Measurements from ENCODE around the gene ALKBH6. TPM values are rescaled to one million over a fixed set of nuclear protein-coding genes. Genes with fewer than 3 reads are reported as not detected.

Gene ALKBH6
- total RNA-seq, 1 experiment from 2014 or later = 47.7 TPM

Other genes with a start within 250 kb of the ALKBH6 start
- 1.5 and 2.2 TPM in 2 replicates for gene ARHGAP33, start 238.6 kb downstream of the ALKBH6 start, total RNA-seq (2014; rRNA removed; shearing (Covaris generic))
- gene PRODH2, start 201.4 kb downstream of the ALKBH6 start, total RNA-seq (2014; rRNA removed; shearing (Covaris generic)) = not detected in 2 replicates
- gene NPHS1, start 161.7 kb downstream of the ALKBH6 start, total RNA-seq (2014; rRNA removed; shearing (Covaris generic)) = not detected in 2 replicates
- gene KIRREL2, start 157.3 kb downstream of the ALKBH6 start, total RNA-seq (2014; rRNA removed; shearing (Covaris generic)) = 0.08 and 0.19 TPM in 2 replicates
- gene APLP1, start 145.6 kb downstream of the ALKBH6 start, total RNA-seq (2014; rRNA removed; shearing (Covaris generic)) = 28.7 and 45.8 TPM in 2 replicates
- gene NFKBID, start 113.7 kb downstream of the ALKBH6 start, total RNA-seq (2014; rRNA removed; shearing (Covaris generic)) = 1.4 and 1.8 TPM in 2 replicates
- gene HCST, start 111.7 kb downstream of the ALKBH6 start, total RNA-seq (2014; rRNA removed; shearing (Covaris generic)) = not detected in 2 replicates
- gene TYROBP, start 105.9 kb downstream of the ALKBH6 start, total RNA-seq (2014; rRNA removed; shearing (Covaris generic)) = not detected in 2 replicates
- 4.6 and 5.6 TPM in 2 replicates for gene LRFN3, start 77.8 kb downstream of the ALKBH6 start, total RNA-seq (2014; rRNA removed; shearing (Covaris generic))
- 40.4 and 61.9 TPM in 2 replicates for gene SDHAF1, start 19.0 kb downstream of the ALKBH6 start, total RNA-seq (2014; rRNA removed; shearing (Covaris generic))
- 0.60 and 0.94 TPM in 2 replicates for gene SYNE4, start 5.4 kb downstream of the ALKBH6 start, total RNA-seq (2014; rRNA removed; shearing (Covaris generic))
- 1.9 and 3.8 TPM in 2 replicates for gene CLIP3, start 18.7 kb upstream of the ALKBH6 start, total RNA-seq (2014; rRNA removed; shearing (Covaris generic))
- gene THAP8, start 40.1 kb upstream of the ALKBH6 start, total RNA-seq (2014; rRNA removed; shearing (Covaris generic)) = 1.9 and 6.3 TPM in 2 replicates
- gene WDR62, start 40.7 kb upstream of the ALKBH6 start, total RNA-seq (2014; rRNA removed; shearing (Covaris generic)) = 21.5 and 21.9 TPM in 2 replicates
- not detected in 2 replicates for gene OVOL3, start 96.9 kb upstream of the ALKBH6 start, total RNA-seq (2014; rRNA removed; shearing (Covaris generic))
- 192 and 193 TPM in 2 replicates for gene POLR2I, start 100.7 kb upstream of the ALKBH6 start, total RNA-seq (2014; rRNA removed; shearing (Covaris generic))
- gene TBCB, start 101.3 kb upstream of the ALKBH6 start, total RNA-seq (2014; rRNA removed; shearing (Covaris generic)) = 509 and 536 TPM in 2 replicates
- gene CAPNS1, start 125.9 kb upstream of the ALKBH6 start, total RNA-seq (2014; rRNA removed; shearing (Covaris generic)) = 462 and 482 TPM in 2 replicates
- not detected in 2 replicates for gene COX7A1, start 138.2 kb upstream of the ALKBH6 start, total RNA-seq (2014; rRNA removed; shearing (Covaris generic))
- 1.4 and 3.8 TPM in 2 replicates for gene ZNF565, start 200.5 kb upstream of the ALKBH6 start, total RNA-seq (2014; rRNA removed; shearing (Covaris generic))
- gene ZNF146, start 200.9 kb upstream of the ALKBH6 start, total RNA-seq (2014; rRNA removed; shearing (Covaris generic)) = 111 and 163 TPM in 2 replicates

Data from H4 (cell line).